NCI-H2171 treated with DMSO at 0.1 percent for 48 hours (cell line): ENCODE data around the gene HDDC3.
"Not testable (repeated sequence)": the region's sequence is repeated elsewhere in the genome, so short reads cannot be mapped to it uniquely, and the experiment has no call there.

ENCODE experiments used
- DNase-seq: peaks from one replicate; lab custom pipeline; 2025; lab: John Stamatoyannopoulos, UW

HDDC3 gene

GRCh38 chr15:90930861-90931574 is 1.3 kb downstream of the HDDC3 start:
- peak; percentile 24 for DNase-seq

- no peak for DNase-seq
These were observed 2.9 kb downstream of the HDDC3 start for GRCh38 chr15:90929246-90930019.

GRCh38 chr15:90928106-90928505 is 4.2 kb downstream of the HDDC3 start:
- DNase-seq = not testable (repeated sequence)

GRCh38 chr15:90926766-90927165 is 5.6 kb downstream of the HDDC3 start:
- not testable (repeated sequence) for DNase-seq

GRCh38 chr15:90924375-90924774 is 8.0 kb downstream of the HDDC3 start:
- no peak for DNase-seq

- DNase-seq = not testable (repeated sequence)
These were observed 9.5 kb downstream of the HDDC3 start for GRCh38 chr15:90922712-90923322.

GRCh38 chr15:90921887-90922286 is 10.5 kb downstream of the HDDC3 start:
- no peak for DNase-seq

- no peak for DNase-seq
These were observed 13.5 kb downstream of the HDDC3 start for GRCh38 chr15:90918835-90919234.

- DNase-seq = no peak
These were observed 14.1 kb downstream of the HDDC3 start for GRCh38 chr15:90918034-90918788.

GRCh38 chr15:90917569-90917968 is 14.8 kb downstream of the HDDC3 start:
- DNase-seq = no peak

- DNase-seq = no peak
These were observed 15.9 kb downstream of the HDDC3 start for GRCh38 chr15:90916461-90916860.

- DNase-seq = no peak
These were observed 16.4 kb downstream of the HDDC3 start for GRCh38 chr15:90915808-90916440.

- peak; percentile 75 for DNase-seq
These were observed 17.0 kb downstream of the HDDC3 start for GRCh38 chr15:90915216-90915807.

GRCh38 chr15:90914305-90915080 is 17.9 kb downstream of the HDDC3 start:
- DNase-seq = no peak

GRCh38 chr15:90913398-90913944 is 18.9 kb downstream of the HDDC3 start:
- DNase-seq = no peak

- DNase-seq = no peak
These were observed 19.6 kb downstream of the HDDC3 start for GRCh38 chr15:90912770-90913075.

GRCh38 chr15:90911906-90912769 is 20.2 kb downstream of the HDDC3 start:
- no peak for DNase-seq

GRCh38 chr15:90911302-90911623 is 21.1 kb downstream of the HDDC3 start:
- DNase-seq = no peak

- no peak for DNase-seq
These were observed 21.7 kb downstream of the HDDC3 start for GRCh38 chr15:90910441-90911301.
